Activated CD4-positive, alpha-beta T cell treated with anti-CD3 and anti-CD28 coated beads, Interleukin-2, amount 50 U/mL, for 24 hours (primary cell): ENCODE data around the gene TNP2.
"Not testable (repeated sequence)": the region's sequence is repeated elsewhere in the genome, so short reads cannot be mapped to it uniquely, and the experiment has no call there.

Experiments
- DNase-seq, 2 donors: peaks; one replicate each; pipeline ENCODE4 v3.0.0-alpha.2; 2020; ENCODE audit warnings: low read depth in 1 of 2, low spot score in 1 of 2

The TNP2 gene

DNA sequence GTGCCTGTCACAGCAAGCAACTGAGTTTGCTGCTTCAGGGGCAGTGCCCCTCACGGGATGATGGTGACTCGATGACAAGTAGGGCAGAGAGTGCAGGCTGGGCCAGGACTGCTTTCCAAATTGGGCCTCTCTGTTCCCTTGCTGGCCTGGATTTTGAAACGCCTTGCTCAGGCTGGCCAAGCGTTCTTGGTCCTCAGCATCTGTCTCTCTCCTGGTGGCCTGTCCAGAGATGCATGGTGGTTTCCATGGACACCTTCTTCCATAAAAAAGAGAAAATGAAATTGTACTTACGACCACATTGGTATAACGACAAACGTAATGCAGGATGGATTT is 31.4 kb upstream of the TNP2 start:
- no peak for DNase-seq

DNA sequence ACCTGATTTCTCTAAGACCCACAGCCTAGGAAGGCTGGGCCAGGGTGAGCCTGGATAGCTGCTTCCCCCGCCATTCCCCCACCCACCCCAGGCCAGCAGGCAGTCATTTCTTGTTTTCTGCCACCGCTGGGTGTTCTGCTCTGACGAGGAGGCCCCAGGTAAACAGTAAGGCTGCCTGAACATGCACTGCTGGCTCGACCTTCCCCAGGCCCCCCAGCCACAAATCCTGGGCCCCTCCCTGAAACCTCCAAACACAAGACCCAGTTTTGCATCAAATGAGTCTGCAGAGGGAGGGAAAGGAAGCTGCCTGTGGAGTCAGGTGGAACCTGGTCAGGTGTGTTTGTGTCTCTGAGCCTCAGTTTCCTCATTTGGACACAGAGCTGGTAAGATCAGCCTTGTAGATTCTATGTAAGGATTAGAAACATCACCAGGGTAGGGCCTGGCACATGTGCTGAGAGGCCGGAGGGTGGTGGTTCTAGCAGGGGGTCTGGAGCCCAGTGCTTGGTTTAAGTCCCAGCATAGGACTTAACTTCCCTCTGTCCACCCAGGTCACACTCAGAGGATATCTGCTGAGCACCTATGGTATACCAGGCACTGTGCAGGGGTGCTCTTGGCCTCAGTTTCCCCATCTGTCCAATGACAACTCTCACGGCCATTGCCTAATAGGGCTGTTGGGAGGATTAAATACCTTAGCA is 30.9 kb upstream of the TNP2 start:
- DNase-seq, result no peak

DNA sequence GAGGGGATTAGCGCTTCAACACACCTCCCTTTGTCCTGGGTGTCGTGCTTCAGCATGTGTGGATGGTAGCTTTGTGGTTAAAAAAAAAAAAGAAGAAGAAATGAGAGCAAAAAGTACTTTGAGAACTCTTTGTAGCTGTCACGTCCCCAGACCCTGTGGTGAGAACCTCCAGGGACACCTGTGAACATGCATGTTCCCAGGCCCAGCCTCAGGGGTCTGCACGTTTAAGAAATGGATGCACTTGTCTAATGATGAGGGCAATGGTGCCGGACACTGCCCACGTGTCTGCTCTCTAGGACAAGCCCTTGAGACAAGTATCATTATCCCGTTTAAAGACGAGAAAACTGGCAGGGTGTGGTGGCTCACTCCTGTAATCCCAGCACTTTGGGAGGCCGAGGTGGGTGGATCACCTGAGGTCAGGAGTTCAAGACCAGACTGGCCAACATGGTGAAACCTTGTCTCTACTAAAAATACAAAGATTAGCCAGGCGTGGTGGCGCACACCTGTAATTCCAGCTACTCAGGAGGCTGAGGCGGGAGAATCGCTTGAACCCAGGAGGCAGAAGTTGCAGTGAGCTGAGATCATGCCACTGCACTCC is 29.9 kb upstream of the TNP2 start:
- DNase-seq, result not testable (repeated sequence)

DNA sequence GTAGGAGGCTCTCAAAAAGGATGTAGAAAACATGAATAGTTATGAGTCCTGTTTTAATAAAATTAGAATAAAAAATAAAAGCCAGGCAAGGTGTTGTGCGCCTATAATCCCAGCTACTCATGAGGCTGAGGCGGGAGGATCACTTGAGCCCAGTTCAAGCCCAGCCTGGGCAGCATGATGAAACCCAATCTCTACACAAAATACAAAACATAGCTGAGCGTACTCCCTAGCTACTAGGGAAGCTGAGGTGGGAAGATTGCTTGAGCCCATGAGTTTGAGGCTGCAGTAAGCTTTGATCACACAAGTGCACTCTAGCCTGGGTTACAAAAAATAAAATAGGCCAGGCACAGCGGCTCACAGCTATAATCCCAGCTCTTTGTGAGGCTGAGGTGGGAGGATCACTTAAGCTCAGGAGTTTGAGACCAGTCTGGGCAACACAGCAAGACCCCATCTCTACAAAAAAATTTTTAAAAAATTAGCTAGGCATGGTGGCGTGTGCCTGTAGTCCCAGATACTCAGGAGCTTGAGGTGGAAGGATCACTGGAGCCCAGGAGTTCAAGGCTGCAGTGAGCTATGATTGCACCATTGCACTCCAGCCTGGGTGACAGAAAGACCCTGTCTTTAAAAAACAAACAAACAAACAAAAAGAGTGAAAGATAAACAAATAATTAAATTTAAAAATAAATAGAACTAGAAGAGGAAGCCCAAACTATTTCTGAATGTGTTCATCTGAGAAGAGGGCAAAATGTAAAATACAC is 29.2 kb upstream of the TNP2 start:
- no peak for DNase-seq

DNA sequence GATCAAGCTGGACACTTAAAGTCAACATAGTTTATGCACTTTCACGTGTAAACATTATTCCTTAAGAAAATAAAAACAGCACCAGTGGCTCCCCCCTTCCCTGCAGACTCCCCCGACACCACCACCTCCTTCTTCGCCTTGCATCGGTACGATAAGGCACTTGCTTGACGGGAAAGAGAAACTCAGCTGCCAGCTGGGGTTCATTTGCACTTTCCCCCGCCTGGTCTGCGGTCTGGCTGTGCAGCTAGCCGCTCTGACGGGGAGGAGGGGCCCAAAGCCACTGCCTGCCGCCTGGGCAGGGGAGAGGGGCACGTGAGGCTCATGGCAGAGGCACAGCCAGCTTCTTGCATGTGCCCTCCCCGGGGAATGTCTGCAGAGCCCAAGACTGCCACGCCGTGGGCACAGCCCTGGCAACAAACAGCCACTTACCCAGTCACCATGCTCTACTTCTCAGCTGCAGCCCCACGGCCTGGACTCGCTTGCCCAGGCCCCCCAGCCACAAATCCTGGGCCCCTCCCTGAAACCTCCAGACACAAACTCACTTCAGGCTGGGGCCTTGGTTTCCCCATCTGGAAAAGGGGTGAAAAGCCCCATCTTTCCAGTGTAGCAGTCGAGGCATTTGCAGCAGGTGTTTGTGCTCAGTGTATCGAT is 28.5 kb upstream of the TNP2 start:
- DNase-seq, result peak; percentile 26 to 52

DNA sequence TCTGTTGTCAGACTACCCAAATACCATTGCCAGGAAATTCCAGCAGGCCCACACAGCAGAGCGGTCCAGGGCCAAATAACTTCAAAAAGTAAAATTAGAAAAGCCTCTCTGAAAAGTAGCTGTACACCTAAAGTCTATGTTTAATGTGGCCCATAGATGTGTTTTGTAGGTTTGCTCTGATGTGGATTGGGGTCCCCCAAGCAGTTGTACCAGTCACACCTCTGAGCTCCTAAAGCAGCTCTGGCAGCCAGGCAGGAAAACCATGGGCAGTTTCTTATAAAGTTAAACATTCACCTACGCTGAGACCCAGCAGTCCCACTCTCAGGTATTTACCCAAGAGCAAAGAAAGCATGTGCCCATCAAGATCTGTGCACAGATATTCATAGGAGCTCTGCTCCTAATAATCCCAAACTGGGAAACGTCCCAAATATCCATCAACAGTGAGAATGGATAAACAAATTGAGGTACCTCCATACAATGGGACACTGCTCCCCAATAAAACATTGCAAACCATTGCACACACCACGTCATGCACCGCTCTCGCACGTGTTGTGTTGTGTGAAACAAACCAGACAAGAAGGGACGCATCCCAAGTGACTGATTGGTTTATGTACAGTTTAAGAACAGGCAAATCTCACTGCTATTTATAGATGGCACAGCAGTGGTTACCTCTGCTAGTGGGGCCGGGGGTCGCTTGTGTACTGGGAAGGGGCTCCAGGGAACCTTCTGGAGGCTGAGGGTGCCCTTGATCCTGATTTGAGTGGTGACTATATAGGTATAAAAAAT is 27.8 kb upstream of the TNP2 start:
- DNase-seq, result no peak

DNA sequence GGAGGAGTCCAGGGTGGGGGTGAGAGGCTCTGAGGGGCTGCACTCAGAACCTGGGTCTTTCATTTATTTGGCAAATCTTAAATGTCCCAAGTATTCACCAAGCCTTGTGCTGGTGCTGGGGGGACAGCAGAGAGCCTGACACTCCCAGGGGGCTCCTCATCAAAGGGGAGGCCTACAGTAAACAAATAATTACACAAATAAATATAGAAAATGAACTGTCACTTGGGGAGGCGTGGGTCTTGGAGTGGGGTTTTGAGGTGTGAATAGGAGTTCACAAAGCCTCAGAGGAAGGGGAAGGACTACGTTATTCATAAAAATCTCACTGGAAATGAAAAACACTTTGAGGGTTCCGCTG is 27.2 kb upstream of the TNP2 start:
- no peak for DNase-seq

DNA sequence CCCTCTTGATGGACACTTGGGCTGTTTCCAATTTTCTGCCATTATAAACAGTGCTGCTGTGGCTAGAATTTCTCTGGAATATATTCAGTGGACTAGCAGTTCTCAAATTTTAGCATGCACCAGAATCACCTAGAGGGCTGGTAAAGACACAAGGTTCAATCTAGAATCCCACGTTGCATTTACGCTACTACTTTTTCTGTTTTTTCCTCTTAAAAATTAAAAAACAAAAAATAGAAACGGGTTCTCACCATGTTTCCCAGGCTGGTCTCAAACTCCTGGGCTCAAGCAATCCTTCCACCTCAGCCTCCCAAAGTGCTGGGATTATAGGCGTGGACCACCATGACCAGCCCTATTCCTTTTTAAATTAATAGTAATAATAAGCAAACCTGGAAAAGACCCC is 26.5 kb upstream of the TNP2 start:
- DNase-seq, result no peak

DNA sequence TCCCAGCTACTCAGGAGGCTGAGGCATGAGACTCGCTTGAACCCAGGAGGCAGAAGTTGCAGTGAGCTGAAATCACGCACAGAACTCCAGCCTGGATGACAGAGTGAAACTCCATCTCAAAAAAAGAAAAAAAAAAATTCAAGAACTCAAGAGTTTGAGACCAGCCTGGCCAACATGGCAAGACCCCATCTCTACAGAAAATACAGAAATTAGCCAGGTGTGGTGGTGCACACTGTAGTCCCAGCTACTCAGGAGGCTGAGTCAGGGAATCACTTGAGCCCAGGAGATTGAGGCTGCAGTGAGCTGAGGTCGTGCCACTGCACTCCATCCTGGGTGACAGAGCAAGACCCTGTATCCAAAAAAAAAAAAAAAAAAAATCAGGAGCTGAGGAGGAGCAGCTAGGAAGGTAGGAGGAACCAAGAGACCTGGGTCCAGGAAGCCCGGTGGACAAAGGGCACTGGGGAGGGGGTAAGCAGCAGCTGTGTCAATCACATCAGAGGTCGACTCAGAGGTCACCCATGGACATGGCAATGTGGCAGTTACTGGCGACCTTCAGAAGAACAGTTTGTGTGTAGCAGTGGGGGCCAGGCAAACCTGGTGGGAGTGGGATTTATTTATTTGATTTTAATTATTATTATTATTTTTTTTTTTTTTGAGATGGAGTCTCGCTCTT is 23.1 kb upstream of the TNP2 start:
- no peak for DNase-seq

DNA sequence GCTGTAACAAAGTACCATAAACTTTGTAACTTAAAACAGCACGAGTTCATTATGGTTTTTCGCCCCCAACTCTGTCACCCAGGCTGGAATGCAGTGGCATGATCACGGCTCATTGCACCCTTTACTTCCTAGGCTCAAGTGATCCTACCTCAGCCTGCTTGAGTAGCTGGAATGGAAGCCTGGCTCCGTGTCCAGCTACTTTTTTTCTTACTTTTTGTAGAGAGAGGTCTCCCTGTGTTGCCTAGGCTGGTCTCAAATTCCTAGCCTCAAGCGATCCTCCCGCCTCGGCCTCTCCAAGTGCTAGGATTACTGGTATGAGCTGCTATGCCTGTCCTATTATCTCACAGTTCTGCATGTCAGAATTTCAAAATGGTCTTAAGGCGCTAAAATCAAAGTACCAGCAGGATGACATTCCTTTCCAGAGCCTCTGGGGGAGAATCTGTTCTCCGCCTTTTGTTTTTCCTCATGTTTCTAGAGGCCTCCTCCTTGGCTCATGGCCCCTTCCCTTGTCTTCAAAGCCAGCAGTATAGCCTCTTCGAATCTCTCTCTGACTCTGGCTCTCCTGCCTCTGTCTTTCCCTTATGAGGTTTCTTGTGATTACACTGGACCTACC is 22.1 kb upstream of the TNP2 start:
- DNase-seq, result no peak

DNA sequence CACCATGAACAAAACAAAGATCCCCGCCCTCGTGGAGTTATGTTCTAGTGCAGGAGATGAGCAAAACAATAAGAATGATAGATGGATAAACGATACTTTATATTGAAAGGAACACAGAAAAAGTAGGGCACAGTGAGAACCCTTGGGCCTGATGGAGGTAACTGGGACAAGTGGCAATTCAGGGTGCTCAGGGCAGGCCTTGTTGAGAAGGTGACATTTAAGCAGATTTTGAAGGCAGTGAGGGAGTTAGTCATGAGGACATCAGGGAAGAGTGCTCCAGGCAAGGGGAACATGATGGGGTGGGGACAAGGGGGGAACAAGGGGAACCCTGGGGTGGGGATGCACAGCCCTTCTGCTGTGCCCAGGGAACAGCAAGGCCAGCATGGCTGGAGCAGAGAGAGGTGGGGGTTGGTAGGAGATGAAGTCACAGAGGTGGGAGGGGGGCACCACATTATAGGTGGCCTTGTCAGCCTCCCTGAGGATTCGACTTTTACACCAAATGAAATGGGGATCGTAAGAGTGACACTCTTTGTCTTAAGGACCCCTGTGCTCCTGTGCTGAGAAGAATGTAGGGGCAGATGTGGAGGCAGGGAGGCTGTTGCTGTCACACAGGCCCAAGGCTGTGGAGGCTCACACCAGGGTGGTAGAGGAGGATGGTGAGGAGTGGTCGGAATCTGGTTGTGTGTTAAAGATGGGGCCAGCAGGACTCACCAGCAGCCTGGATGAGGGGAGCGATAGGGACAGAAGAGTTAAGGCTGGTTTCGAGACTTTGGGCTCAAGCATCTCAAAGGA is 21.2 kb upstream of the TNP2 start:
- no peak for DNase-seq

DNA sequence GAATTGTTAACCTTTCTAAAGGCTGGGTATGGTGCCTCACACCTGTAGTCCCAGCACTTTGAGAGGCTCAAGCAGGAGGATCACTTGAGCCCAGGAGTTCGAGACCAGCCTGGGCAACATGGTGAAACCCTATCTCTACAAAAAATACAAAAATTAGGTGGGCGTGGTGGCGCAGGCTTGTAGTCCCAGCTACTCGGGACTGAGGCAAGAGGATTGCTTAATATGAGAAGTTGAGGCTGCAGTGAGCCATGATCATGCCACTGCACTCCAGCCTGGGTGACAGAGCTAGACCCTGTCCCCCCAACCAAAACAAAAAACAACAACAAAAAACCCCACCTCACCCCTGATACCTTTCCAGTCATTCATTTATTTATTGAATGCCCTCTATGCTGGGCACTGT is 20.6 kb upstream of the TNP2 start:
- DNase-seq, result not testable (repeated sequence)

DNA sequence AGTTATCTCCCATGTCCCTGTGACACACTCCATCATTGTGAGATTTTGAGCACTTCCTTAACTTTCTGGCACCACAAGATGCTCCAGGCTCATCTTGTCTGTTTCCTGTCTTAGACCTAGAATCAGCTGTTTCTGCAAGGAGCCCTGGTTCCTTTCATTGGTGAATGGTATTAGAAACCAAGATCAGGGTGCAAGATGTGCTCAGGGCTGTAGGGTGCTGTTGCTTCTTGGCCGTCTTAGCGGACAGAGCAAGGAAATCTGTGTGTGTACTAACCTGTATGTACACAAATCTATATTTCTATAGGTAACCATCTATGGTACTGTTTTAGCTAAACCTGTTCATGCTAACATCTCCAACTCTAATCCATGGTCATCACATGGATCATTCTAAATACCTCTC is 20.1 kb upstream of the TNP2 start:
- DNase-seq, result no peak

DNA sequence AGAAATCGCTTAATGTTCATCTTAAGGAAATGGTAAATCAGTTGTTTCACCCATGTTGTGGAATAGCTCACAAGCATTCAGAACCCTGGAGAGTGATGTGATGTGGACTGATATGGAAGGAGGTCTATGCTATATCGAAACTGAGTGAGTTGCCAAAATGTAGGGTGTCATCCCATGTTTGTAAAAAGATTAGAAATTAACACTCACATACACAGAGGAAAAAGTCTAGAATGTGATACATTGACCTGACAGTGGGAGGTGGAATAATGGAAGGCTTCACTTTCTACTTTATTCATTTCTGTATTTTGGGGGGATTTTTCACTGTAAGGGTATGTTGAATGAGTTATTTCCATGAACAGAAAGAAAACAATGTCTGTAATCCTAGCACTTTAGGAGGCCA is 16.7 kb upstream of the TNP2 start:
- DNase-seq, result no peak

DNA sequence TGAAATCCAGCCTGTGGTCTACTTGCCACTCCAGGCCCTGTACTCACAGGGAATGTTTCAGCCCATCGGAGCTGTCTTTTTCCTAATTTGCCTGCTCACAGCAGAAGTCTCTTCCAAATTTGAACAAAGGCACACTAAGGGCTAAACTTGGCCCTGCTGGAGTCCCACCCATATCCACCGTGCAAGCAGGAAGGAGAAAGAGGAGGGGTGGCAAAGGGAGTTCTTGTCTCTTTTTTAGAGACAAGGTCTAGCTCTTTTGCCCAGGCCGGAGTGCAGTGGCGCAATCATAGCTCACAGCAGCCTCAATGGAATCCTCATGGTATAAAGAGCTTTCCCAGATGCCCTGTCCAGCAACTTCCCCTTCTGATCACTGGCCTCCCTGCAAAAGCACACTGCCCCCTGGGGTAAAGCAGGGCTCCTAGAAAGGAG is 14.7 kb upstream of the TNP2 start:
- DNase-seq, result no peak

DNA sequence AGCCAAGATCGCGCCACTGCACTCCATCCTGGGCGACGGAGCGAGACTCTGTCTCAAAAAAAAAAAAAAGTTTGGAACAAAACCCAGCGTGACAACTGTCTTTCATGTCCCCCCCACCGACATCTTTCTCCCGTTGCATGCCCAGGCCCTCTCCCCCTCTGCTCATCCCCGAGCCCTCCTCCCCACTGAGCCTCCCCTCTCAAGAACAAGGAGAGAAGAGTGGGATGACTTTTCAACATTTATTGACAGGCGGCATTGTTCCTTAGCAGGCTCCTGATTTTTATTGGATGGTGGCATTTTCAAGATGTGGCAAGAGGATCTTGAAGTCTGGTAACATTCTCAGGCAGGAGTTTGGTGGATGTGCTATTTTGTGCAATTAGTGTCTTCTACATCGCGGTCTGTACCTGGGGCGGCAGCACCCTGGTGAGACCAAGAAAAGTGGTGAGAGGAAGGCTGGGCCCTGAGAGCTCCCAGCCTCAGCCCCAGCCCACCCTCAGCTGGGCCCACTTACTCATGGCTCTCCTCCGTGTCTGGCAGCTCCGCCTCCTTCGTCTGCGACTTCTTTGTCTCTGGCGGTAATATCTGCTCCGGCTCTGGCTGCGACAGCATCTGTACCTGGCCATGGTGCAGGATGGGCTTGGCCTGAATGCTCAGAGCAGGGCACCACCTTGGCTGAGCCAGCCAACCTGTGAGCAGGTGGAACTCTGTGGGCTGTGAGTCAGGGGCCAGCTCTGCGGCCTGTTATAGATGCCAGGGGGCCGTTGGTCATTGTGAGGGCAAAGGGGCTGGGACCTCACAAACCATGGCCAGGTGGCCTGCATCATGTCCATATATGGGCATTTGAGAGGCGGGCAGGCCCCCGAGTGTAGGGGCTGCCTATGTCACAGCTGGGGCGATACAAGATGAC is 11.7 kb upstream of the TNP2 start, which contains the start of gene PRM1:
PRM1 (minus strand) TSS at position 715 of the 907 bp plus-strand sequence; CDS start at position 623, 92 bp downstream.
- no peak for DNase-seq

DNA sequence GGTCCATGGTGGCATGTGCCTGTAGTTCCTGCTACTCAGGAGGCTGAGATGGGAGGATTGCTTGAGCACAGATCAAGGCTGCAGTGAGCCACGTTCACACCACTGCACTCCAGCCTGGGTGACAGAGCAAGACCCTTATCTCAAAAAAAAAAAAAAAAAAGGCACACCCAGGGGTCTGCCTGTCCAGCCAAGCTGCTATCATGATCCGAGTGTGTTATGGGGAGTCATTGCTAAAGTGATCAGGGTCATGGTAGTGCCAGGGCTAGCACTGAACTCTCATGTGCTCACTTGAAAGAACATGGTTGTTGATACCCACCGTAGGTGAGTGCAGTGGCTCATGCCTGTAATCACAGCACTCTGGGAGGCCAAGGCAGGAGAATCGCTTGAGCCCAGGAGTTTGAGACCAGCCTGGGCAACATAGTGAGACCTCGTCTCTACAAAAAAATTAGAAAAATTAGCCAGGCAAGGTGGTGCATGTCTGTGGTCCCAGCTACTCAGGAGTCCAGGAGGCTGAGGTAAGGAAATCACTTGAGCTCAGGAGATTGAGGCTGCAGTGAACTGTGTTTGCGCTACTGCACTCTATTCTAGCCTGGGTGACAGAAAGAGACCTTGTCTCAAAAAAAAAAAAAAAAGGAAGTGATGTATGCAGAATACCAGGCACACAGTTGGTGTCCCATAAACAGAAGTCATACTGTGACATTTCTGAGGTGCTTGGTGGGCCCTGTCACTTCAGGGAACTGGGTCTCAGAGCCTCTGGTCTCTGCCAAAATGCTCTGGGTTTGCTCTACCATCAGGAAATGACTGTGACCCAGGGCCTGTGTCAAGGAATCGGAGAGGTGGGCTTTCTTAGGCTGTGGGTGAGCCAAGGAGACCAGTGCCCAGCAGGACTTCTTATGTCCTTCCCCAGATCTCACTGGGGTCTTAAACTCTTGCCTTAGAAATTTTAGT is 9.8 kb upstream of the TNP2 start:
- no peak for DNase-seq
